Amniotic epithelial cell (primary cell): ENCODE data around the gene TXNDC5.

Experiments used
- DNase-seq: peaks from one replicate; pipeline ENCODE4 v3.0.0-alpha.2; 2010; ENCODE audit warnings: low read depth

The TXNDC5 gene

GRCh38 chr6:7910654-7911344 lies at the start of gene TXNDC5:
Gene TXNDC5 (minus strand): TSS chr6:7910788. CDS start chr6:7910776, 12 bp downstream.
- peak; percentile 58 for DNase-seq

- no peak for DNase-seq
Measured at GRCh38 chr6:7960141-7960540, 49.6 kb upstream of the TXNDC5 start.

DNA sequence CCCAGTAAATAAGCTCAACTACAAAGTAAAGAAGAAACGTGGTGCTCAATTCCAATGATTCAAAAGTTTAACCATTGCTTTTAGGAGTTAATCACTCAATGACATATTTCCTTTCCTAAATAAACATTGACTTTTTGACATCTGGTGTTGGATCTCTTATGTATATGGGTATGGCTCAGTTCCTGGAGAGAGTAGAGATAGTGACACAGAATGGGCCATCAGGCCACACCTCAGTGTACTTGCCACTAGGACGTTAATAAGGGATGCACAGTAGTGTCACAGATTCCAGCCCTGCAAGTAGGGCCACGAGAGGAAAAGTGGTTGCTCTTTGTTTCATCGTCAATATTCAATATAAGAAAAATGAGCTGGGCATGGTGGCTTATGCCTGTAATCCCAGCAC lies 48.9 kb upstream of the TXNDC5 start:
- DNase-seq = no peak

GRCh38 chr6:7958464-7958863 lies 47.9 kb upstream of the TXNDC5 start:
- no peak for DNase-seq

GRCh38 chr6:7956257-7956656 lies 45.7 kb upstream of the TXNDC5 start:
- no peak for DNase-seq

GRCh38 chr6:7954477-7955200 lies 44.1 kb upstream of the TXNDC5 start:
- peak; percentile 88 for DNase-seq

GRCh38 chr6:7953753-7954152 lies 43.2 kb upstream of the TXNDC5 start:
- DNase-seq = no peak

- no peak for DNase-seq
Measured at GRCh38 chr6:7939864-7940228, 29.3 kb upstream of the TXNDC5 start.

DNA sequence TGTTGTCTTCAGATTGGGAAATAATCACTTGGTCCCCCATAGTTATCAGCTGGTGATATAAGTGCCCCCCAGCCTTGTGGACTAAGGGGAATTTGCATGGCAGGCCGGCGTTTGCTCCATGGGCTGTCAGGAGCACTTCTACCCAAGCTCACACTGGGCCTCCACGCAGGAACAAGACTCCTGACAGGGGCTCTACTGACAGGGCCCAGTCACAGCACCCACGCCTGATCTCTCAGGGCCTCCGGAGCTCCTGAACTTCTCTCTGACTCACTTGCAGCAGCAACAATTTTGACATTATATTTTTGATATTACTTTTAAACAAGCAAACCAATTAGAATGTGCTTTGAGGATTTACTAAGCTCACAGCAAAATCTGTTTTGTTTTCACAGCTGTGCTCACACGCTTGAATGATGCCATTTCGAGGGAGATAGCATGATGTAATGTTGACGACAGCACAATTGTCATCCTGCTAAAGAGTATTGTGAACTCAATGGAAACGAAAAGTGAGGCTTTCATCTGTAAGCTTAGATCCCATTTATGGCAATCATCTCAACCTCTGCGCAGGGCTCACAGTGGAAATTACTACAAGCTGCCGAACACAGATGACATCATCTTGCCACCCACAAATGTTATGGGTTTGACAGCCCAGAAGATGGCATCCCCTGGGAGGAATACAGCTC lies 28.7 kb upstream of the TXNDC5 start:
- no peak for DNase-seq

- no peak for DNase-seq
Measured at GRCh38 chr6:7938562-7939183, 28.1 kb upstream of the TXNDC5 start.

- no peak for DNase-seq
Measured at GRCh38 chr6:7933794-7934193, 23.2 kb upstream of the TXNDC5 start.

- no peak for DNase-seq
Measured at GRCh38 chr6:7932625-7933024, 22.0 kb upstream of the TXNDC5 start.

- no peak for DNase-seq
Measured at GRCh38 chr6:7924867-7925266, 14.3 kb upstream of the TXNDC5 start.

DNA sequence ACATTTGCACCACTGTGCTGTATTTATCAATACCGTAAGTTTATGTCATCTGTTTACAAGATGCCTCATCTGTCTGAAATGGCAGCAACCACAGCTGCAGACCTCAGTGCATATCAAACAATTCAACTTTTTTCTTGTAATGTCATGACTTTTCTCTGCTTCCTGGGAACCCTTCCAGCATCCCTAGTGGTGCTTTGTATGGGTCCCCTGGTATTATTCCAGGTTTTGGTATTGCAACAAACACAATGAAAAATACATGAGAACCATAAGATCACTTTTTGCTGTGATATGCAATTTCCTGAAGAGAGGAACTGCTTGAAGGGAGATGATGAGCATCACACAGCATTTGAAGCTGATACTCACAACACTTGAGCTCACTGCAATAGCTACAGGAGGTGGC lies 12.0 kb upstream of the TXNDC5 start:
- DNase-seq = no peak

DNA sequence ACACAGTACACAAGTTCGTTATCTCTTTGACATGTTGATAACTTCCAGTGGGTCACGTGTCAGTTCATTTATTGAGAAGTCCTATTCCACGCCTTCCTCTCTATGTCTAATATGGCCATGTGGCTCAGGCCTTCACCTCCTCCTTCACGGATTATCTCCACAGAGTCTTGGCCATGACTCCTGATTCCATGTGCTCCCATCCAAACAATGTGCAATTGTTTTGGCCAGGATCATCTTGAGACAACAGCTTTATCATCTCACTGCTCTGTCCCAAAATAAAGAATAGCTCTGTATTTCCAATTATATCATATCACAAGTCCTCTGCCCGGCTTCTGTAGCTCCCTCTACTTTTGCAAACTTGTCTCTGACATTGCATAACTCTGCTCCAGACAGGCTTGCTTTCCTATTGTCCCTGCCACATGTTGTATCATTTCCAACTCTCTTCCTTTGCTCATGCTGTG lies 11.1 kb upstream of the TXNDC5 start:
- DNase-seq = no peak

DNA sequence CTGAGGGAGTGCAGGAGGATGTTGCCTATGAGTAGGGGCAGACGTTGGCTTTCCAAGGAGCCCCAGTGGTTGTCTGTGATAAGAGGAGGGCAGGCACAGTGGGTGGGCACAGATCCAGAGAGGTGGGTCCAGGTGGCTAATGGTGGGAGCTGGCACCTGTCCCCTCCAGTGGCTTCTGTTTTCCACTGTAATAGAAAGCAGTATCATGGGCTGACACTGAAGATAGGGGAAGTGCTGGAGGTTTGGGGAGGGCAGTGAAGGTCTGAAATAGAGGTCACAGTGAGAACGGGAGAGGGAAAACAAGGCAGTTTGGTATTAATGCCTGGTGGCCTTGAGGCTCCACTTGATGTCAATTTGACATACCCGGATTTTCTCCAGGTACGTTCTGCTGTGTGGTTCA lies 10.5 kb upstream of the TXNDC5 start:
- DNase-seq = no peak

- DNase-seq = no peak
Measured at GRCh38 chr6:7920425-7920824, 9.8 kb upstream of the TXNDC5 start.

DNA sequence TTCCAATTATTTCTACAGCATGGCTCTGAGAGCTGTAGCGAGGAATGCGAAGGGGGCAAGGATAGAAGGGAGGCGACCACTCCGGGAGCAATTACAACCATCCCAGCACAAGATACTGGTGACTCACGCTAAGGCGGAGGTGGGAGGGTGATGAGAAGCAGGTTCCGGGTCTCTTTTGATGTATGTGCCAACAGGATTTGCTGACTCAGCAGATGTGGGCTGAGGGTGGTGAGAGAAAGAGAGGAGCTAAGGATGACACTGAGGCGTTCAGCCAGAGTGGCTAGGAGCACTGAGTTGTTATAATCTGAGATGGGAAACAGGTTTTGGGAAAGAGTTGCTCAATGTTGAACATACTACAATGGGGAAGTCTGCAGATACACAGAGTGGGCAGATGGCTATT lies 9.3 kb upstream of the TXNDC5 start:
- DNase-seq = peak; percentile 93

- no peak for DNase-seq
Measured at GRCh38 chr6:7918403-7918802, 7.8 kb upstream of the TXNDC5 start.

GRCh38 chr6:7917729-7918128 lies 7.1 kb upstream of the TXNDC5 start:
- no peak for DNase-seq

DNA sequence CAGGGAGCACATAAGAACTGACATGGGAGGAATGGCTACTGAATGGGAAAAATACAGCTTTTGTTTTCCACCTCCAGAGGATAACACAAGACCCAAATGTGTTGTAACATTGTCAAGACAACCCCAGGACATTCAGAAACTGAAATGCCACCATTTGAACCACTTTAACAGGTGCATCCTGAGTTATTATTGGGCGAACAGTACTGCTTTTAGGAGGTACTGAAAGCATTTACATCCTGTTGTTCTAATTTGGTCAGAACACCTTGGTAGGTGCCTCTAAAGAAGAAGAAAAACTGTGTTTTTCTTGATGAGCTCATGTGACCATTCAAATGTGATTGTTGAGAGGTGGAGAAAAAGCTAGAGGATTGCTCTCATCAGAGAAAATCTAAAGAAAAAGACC lies 6.4 kb upstream of the TXNDC5 start:
- no peak for DNase-seq

GRCh38 chr6:7914991-7915789 lies 4.6 kb upstream of the TXNDC5 start:
- DNase-seq = peak; percentile 58
